IMR-90 (cell line): ENCODE measurements around the gene STT3A. TPM values are rescaled to one million over a fixed set of nuclear protein-coding genes. Genes with fewer than 3 reads are reported as not detected.
A peak's percentile ranks its signal among the peaks of the same experiment; 100 is the strongest.

Experiments
- ATAC-seq: fragments of 200-7000 bp; cut with Tn5 transposase; 2 replicates; pipeline ENCODE4 v1.9.1; 2020; ENCODE audit warnings: low read depth, mild to moderate bottlenecking, moderate library complexity
- BruUV-seq: library from RNA; stranded (reverse); fragments of 400-500 nt; replicated peaks from 2 replicates; lab custom pipeline; 2021; lab: Mats Ljungman, UMichigan
- CTCF ChIA-PET: fragments of 300-600 bp; formaldehyde crosslinking; extraction: SDS; loops from one replicate; lab custom pipeline; 2021; ENCODE audit warnings: antibody characterized with exemption; lab: Yijun Ruan, JAX
- POLR2A ChIA-PET: fragments of 300-600 bp; sonication (Branson Sonifier 250); formaldehyde crosslinking; loops from one replicate; lab custom pipeline; 2022; ENCODE audit warnings: antibody characterized with exemption; ENCODE audit not compliant: unreplicated experiment; lab: Charles Lee
- DNase-seq: peaks from one replicate; pipeline ENCODE4 v3.0.0; 2013
- H2AFZ ChIP-seq: replicated peaks from 2 replicates; pipeline ENCODE3; 2013; ENCODE audit warnings: low read length, mild to moderate bottlenecking; ENCODE audit not compliant: poor library complexity
- H2AK5ac ChIP-seq: 2 replicates; pipeline ENCODE4 v1.6.1; 2013; ENCODE audit warnings: low read depth, low read length, inconsistent platforms
- H2AK9ac ChIP-seq: replicated peaks from 2 replicates; pipeline ENCODE3; 2013; ENCODE audit warnings: mild to moderate bottlenecking, low read depth, low read length, moderate library complexity; ENCODE audit not compliant: poor library complexity
- H2BK120ac ChIP-seq: 2 replicates; pipeline ENCODE4 v1.6.1; 2013; ENCODE audit warnings: low read depth, low read length, inconsistent platforms
- H2BK15ac ChIP-seq: 3 replicates; pipeline ENCODE4 v1.6.1; 2013; ENCODE audit warnings: low read depth, low read length, inconsistent platforms
- H2BK20ac ChIP-seq: 2 replicates; pipeline ENCODE4 v1.6.1; 2013; ENCODE audit warnings: low read depth, mild to moderate bottlenecking, inconsistent platforms, low read length, moderate library complexity
- H2BK5ac ChIP-seq: 2 replicates; pipeline ENCODE4 v1.6.1; 2013; ENCODE audit warnings: mild to moderate bottlenecking, low read depth, low read length, inconsistent platforms; ENCODE audit not compliant: poor library complexity, severe bottlenecking
- H3K14ac ChIP-seq: replicated peaks from 2 replicates; pipeline ENCODE4 v1.6.1; 2013; ENCODE audit warnings: low read depth, low read length, inconsistent platforms
- H3K18ac ChIP-seq: 2 replicates; pipeline ENCODE4 v1.6.1; 2013; ENCODE audit warnings: low read depth, low read length, control low read depth
- H3K23ac ChIP-seq: 2 replicates; pipeline ENCODE4 v1.6.1; 2013; ENCODE audit warnings: low read depth, low read length, inconsistent platforms
- H3K27ac ChIP-seq: 2 replicates; pipeline ENCODE4 v1.5.1; 2013; ENCODE audit warnings: mild to moderate bottlenecking, control low read depth, low read length; ENCODE audit not compliant: insufficient read depth
- H3K27me3 ChIP-seq: 2 replicates; pipeline ENCODE4 v1.6.1; 2013; ENCODE audit warnings: low read length; ENCODE audit not compliant: control insufficient read depth, insufficient read depth
- H3K36me3 ChIP-seq: 2 replicates; pipeline ENCODE4 v1.6.1; 2013; ENCODE audit warnings: low read length, mixed read lengths; ENCODE audit not compliant: control insufficient read depth, insufficient read depth
- H3K4ac ChIP-seq: 2 replicates; pipeline ENCODE4 v1.6.1; 2013; ENCODE audit warnings: low read depth, low read length, inconsistent platforms
- H3K4me1 ChIP-seq: 2 replicates; pipeline ENCODE4 v1.6.1; 2013; ENCODE audit warnings: low read length, mixed read lengths; ENCODE audit not compliant: control insufficient read depth, insufficient read depth
- H3K4me2 ChIP-seq: 2 replicates; pipeline ENCODE4 v1.6.1; 2013; ENCODE audit warnings: low read depth, mild to moderate bottlenecking, control low read depth, low read length, moderate library complexity
- H3K4me3 ChIP-seq: 2 replicates; pipeline ENCODE4 v1.5.1; 2013; ENCODE audit warnings: low read depth, mild to moderate bottlenecking, control low read depth, low read length, moderate library complexity; ENCODE audit not compliant: insufficient read depth
- H3K56ac ChIP-seq: 2 replicates; pipeline ENCODE4 v1.6.1; 2013; ENCODE audit warnings: low read length, inconsistent platforms; ENCODE audit not compliant: insufficient read depth; ENCODE audit errors: extremely low read depth
- H3K79me1 ChIP-seq, 2 experiments: 2 replicates each; pipeline ENCODE4 v1.6.1; 2013; ENCODE audit warnings: low read length in 2 of 2, inconsistent platforms in 1 of 2, low read depth in 1 of 2
- H3K9ac ChIP-seq: 2 replicates; pipeline ENCODE4 v1.6.1; 2013; ENCODE audit warnings: low read depth, low read length, control low read depth
- H3K9me1 ChIP-seq: 2 replicates; pipeline ENCODE4 v1.6.1; 2013; ENCODE audit warnings: low read length, inconsistent platforms; ENCODE audit not compliant: insufficient read depth
- H3K9me3 ChIP-seq: 2 replicates; pipeline ENCODE4 v1.6.1; 2013; ENCODE audit warnings: low read length; ENCODE audit not compliant: control insufficient read depth, insufficient read depth
- H4K20me1 ChIP-seq: 2 replicates; pipeline ENCODE4 v1.6.1; 2013; ENCODE audit warnings: low read length, inconsistent platforms; ENCODE audit not compliant: insufficient read depth
- H4K5ac ChIP-seq: 2 replicates; pipeline ENCODE4 v1.6.1; 2013; ENCODE audit warnings: mild to moderate bottlenecking, low read depth, low read length, control low read depth
- H4K8ac ChIP-seq, 2 experiments: 2 replicates each; pipeline ENCODE4 v1.6.1; 2013; ENCODE audit warnings: low read depth in 2 of 2, low read length in 2 of 2, control low read depth in 1 of 2, inconsistent platforms in 1 of 2
- H4K91ac ChIP-seq: 2 replicates; pipeline ENCODE4 v1.6.1; 2013; ENCODE audit warnings: low read depth, low read length, inconsistent platforms; ENCODE audit not compliant: insufficient read depth
- MAFK ChIP-seq: IDR thresholded peaks from 2 replicates; pipeline ENCODE4 v1.6.1; 2012; ENCODE audit warnings: low read depth, low read length, improper control_type of control experiment
- MXI1 ChIP-seq: IDR thresholded peaks from 2 replicates; pipeline ENCODE4 v1.6.1; 2012; ENCODE audit warnings: low read depth, mild to moderate bottlenecking, low read length, moderate library complexity, borderline replicate concordance
- WGBS, 2 experiments: methylation state at CpG; one replicate each; pipeline versions ENCODE4 v1.1.5 to v1.1.7; 2013; ENCODE audit warnings: missing lambda C conversion rate in 2 of 2; ENCODE audit not compliant: insufficient read length in 1 of 2; ENCODE audit errors: extremely low coverage in 2 of 2; 5-methylcytosine and 5-hydroxymethylcytosine counted together
- dilution Hi-C: fragments of 300-500 bp; cut with HindIII; formaldehyde crosslinking; loops from one replicate; pipeline ENCODE4 v1.14.3; 2018; ENCODE audit warnings: low sequenced_read_pairs; ENCODE audit not compliant: unreplicated experiment
- in situ Hi-C: fragments of 300-500 bp; cut with MboI; formaldehyde crosslinking; loops from 3 replicates; pipeline ENCODE4 v1.14.3; 2019; ENCODE audit warnings: low sequenced_read_pairs, inconsistent platforms, mixed read lengths
- intact Hi-C: fragments of 100-400 bp; cut with micrococcal nuclease; formaldehyde crosslinking; loops from 2 replicates; pipeline ENCODE4 v1.10.0; 2022
- polyA plus RNA-seq, 3 experiments: library from polyadenylated mRNA; depleted of rRNA; stranded (reverse); fragments of >200 nt; gene quantifications; 2 replicates each; pipeline ENCODE4 v1.2.3, GENCODE V29; 2012; ENCODE audit warnings: low replicate concordance in 1 of 3
- total RNA-seq: library from RNA; depleted of rRNA; stranded (reverse); fragments of >200 nt; gene quantifications from 2 replicates; pipeline ENCODE4 v1.2.3, GENCODE V29; 2012
- TF ChIP-seq, protein P1 (sequence below): conservative IDR thresholded peaks from 2 replicates; pipeline ENCODE4 v1.5.1; 2012; ENCODE audit warnings: mild to moderate bottlenecking, low read depth, low read length, improper control_type of control experiment

Gene STT3A
- total and polyA plus RNA-seq, 2 of the 4 experiments (the other 2 are of a cell fraction), result 180 to 387 TPM

DNA sequence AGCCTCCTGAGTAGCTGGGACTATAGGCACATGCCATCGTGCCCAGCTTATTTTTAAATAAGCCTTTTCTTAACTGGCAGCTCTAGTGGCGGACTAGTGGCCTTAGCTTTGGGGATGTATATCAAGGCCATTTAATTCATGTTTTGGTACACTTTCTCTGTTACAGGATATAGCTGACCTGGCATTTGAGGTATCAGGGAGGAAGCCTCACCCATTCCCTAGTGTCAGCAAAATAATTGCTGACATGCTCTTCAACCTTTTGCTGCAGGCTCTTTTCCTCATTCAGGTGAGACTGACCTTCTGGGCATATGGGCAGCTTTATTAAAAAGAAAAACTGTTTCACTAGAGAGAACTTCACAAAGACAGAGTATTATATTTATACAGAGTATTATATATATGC, 13.9 kb upstream of the STT3A start:
- CTCF ChIA-PET, result no interaction called here
- Histone ChIP-seq H3K36me3 (peaks cover 48% of the 10 kb centered on the region), H3K14ac (no peak overlapping the region), H3K9me1 (peaks cover 4% of the 10 kb centered on the region; the same call in 1 of the 2 replicates), H3K56ac (no peak overlapping the region), H4K91ac (no peak overlapping the region), H2BK20ac (no peak overlapping the region), H3K9me3 (no peaks in the 10 kb centered on the region), H3K18ac (no peak overlapping the region), H3K9ac (no peak overlapping the region), H3K79me1 (peaks cover 4 to 7% of the 10 kb centered on the region in 2 experiments; a peak in 3 of 4 replicates), H3K23ac (no peak overlapping the region), H2BK120ac (no peak overlapping the region), H2BK15ac (no peak overlapping the region), H2AK5ac (no peak overlapping the region), H3K4me1 (no peaks in the 10 kb centered on the region; the same call in 1 of the 2 replicates), H2AK9ac (no peak overlapping the region), H3K27ac (no peak overlapping the region), H3K4me3 (no peak overlapping the region), H2AFZ (no peak overlapping the region), H4K5ac (no peak overlapping the region), H3K4me2 (no peak overlapping the region), H4K20me1 (no peaks in the 10 kb centered on the region), H4K8ac (no peak overlapping the region), H2BK5ac (no peak overlapping the region), H3K4ac (no peak overlapping the region), H3K27me3 (no peaks in the 10 kb centered on the region)
- no CpG with 5 or more reads among the region's 2 CpGs for WGBS, 2 experiments
- intact Hi-C loops (no loop called here), dilution Hi-C loops (no loop called here), in situ Hi-C loops (loop anchor here (25.0 kb wide), 1 partner anchor 941 kb away; no protein-coding TSS in a partner anchor)
- DNase-seq (no peak), ATAC-seq (no peak)
- peak; percentile 58 for TF ChIP-seq MAFK
- TF ChIP-seq, protein P1, sequence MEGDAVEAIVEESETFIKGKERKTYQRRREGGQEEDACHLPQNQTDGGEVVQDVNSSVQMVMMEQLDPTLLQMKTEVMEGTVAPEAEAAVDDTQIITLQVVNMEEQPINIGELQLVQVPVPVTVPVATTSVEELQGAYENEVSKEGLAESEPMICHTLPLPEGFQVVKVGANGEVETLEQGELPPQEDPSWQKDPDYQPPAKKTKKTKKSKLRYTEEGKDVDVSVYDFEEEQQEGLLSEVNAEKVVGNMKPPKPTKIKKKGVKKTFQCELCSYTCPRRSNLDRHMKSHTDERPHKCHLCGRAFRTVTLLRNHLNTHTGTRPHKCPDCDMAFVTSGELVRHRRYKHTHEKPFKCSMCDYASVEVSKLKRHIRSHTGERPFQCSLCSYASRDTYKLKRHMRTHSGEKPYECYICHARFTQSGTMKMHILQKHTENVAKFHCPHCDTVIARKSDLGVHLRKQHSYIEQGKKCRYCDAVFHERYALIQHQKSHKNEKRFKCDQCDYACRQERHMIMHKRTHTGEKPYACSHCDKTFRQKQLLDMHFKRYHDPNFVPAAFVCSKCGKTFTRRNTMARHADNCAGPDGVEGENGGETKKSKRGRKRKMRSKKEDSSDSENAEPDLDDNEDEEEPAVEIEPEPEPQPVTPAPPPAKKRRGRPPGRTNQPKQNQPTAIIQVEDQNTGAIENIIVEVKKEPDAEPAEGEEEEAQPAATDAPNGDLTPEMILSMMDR, result no peak
- TF ChIP-seq MXI1, result no peak
- POLR2A ChIA-PET, result no interaction called here
- BruUV-seq, result no TSS peak
